Tibial nerve (tissue), 3 donors: ENCODE measurements around the gene CPS1.

Experiments used
- POLR2A ChIP-seq, 2 donors: fragments of 450-650 bp; IDR thresholded peaks; one replicate each; pipeline ENCODE4 v1.6.1; 2017; ENCODE audit warnings: antibody characterized with exemption in 2 of 2, mild to moderate bottlenecking in 2 of 2, moderate library complexity in 2 of 2
- TF ChIP-seq, protein P1 (sequence below), 5 experiments: fragments of 200-600 bp in 3 of 5; fragments of 450-650 bp in 2 of 5; sonication (generic) in 3 of 5; IDR thresholded peaks; one replicate each; pipeline ENCODE4 v1.5.1; 2016 to 2019; ENCODE audit warnings: antibody characterized with exemption in 5 of 5, mild to moderate bottlenecking in 3 of 5, moderate library complexity in 2 of 5

DNA sequence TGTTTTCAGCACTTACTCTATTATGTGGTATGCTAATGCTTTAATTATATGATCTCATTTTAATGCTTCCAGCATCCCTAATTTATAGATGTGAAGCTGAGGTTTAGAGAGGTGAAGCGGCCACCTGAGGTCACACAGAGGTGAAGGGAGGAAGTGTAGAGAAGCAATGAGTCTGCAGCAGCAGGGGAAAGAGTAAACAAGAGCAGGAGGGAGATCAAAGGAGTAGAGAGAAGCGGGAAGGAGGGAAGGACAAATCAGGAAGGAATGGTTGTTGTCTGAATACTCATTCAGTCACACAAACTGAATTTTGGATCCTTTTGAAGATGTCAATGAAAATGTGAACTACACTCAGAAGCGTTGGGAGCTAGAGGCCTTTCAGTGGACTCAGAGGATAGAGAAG, 130.0 kb downstream of the CPS1 start:
- TF ChIP-seq POLR2A (IDR thresholded peaks at IDR 0.05) = no peak
- TF ChIP-seq, protein P1, sequence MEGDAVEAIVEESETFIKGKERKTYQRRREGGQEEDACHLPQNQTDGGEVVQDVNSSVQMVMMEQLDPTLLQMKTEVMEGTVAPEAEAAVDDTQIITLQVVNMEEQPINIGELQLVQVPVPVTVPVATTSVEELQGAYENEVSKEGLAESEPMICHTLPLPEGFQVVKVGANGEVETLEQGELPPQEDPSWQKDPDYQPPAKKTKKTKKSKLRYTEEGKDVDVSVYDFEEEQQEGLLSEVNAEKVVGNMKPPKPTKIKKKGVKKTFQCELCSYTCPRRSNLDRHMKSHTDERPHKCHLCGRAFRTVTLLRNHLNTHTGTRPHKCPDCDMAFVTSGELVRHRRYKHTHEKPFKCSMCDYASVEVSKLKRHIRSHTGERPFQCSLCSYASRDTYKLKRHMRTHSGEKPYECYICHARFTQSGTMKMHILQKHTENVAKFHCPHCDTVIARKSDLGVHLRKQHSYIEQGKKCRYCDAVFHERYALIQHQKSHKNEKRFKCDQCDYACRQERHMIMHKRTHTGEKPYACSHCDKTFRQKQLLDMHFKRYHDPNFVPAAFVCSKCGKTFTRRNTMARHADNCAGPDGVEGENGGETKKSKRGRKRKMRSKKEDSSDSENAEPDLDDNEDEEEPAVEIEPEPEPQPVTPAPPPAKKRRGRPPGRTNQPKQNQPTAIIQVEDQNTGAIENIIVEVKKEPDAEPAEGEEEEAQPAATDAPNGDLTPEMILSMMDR (IDR thresholded peaks at IDR 0.05) = no peak
